GF-D8 (cell line): ENCODE results near the gene C6orf15.
"Not testable (repeated sequence)": the region's sequence is repeated elsewhere in the genome, so short reads cannot be mapped to it uniquely, and the experiment has no call there.

Source experiments
- DNase-seq: peaks from one replicate; lab custom pipeline; 2025; lab: John Stamatoyannopoulos, UW

The C6orf15 gene

DNA sequence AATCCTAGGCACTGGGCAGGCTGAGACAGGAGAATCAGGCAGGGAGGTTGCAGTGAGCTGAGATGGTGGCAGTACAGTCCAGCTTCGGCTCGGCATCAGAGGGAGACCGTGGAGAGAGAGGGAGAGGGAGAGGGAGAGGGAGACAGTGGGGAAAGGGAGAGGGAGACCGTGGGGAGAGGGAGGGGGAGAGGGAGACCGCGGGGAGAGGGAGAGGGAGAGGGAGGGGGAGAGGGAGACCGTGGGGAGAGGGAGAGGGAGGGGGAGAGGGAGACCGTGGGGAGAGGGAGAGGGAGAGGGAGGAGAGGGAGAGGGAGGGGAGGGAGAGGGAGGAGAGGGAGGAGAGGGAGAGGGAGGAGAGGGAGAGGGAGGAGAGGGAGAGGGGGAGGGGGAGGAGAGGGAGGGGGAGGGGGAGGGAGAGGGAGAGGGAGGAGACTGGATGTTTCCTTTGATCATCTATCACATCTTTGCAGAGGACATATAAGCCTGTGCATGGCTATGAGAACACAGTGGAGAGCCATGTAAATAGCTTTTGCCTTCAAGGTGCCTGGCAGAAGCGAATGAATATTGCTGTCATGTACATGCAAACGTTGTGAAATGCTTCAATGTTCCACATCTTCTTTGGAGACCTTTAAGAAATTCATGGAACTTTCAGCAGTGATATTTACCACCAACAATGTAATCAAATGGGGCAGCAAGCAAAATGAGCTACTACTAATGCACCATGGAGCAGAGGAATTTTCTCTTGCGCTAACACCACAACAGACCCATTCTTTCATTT is 44.3 kb downstream of the C6orf15 start:
- DNase-seq, result not testable (repeated sequence)

DNA sequence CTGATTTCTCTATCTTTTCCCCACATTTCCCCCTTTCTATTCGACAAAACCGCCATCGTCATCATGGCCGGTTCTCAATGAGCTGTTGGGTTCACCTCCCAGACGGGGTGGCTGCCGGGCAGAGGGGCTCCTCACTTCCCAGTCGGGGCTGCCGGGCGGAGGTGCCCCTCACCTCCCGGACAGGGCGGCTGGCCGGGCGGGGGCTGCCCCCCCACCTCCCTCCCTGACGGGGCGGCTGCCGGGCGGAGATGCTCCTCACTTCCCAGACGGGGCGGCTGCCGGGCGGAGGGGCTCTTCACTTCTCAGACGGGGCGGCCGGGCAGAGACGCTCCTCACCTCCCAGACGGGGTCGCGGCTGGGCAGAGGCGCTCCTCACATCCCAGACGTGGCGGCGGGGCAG is 45.3 kb downstream of the C6orf15 start:
- DNase-seq, result not testable (repeated sequence)

DNA sequence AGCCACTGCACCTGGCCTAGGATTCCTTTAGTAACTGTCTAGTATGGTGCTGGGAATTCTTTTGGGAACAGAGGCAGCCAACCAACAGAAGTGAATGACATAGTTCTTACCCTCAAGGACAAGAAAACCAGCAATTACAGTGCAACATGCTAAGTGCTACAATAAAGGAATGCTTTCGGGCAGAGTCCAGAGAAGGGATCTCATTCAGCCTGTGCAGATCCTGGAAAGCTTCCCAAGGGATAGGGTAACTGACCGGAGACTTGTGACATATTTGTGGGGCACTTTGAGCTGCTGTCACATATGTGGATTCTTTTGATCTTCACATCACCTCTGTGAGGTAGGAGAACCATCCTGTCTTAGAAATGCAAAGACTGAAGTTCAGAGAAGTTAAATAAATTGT is 46.8 kb downstream of the C6orf15 start:
- no peak for DNase-seq

DNA sequence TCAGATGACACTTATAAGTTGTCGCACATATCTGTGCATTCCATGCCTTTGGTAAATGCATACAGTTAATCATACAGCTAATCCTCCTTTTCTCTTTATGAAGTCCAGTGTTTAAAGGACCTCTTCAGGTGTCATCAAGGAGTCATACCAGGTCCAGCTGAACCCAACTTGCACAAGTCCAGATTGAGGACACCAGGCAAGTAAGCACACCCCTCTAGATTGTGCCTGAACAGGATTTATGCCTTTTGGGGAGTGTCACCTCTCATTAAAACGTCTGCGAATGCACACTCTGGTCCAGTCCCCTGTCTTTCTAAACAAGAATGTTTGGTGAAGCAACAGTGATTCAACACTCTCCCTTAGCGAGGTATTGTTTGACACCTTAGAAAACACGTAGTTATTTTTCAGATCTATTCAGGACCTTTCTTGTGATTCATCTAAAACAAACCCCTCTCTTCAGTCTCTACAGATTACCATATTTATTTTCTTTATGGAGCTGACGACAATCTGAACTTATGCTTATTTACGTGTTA is 48.4 kb downstream of the C6orf15 start:
- no peak for DNase-seq
